Measurements from ENCODE around the gene KIAA0825.

- TF ChIP-seq ZNF274 (IDR thresholded peaks at IDR 0.05; ENCODE audit: low read depth, low read length) = no peak
- no peak for TF ChIP-seq SUZ12 (IDR thresholded peaks at IDR 0.05; ENCODE audit: extremely low read depth, insufficient read depth, insufficient read length)
These were observed 514.7 kb downstream of the KIAA0825 start for GRCh38 chr5:94103514-94104245.
